Measurements from ENCODE around the gene WDR20. TPM values are rescaled to one million over a fixed set of nuclear protein-coding genes. Genes with fewer than 3 reads are reported as not detected.

Gene WDR20
- total and polyA plus RNA-seq, 2 of the 8 experiments (the other 6 are each of a cell fraction or from before 2014, with no cell fraction given) = 11.2 to 26.7 TPM

- Histone ChIP-seq H3K79me2 (ENCODE audit: control insufficient read depth in 1 of 2, insufficient read depth in 2 of 2, low read length in 2 of 2) (peaks cover 0 to 86% of the 10 kb centered on the region in 2 experiments; a peak in 3 of 4 replicates), H3K23ac (ENCODE audit: insufficient read length) (no peak overlapping the region), H3K36me3 (ENCODE audit: control insufficient read depth in 2 of 4, insufficient read depth in 4 of 4, low read length in 3 of 4) (no peaks in the 10 kb centered on the region; a peak in 1 of 8 replicates), H3K79me1 (ENCODE audit: low read depth, low read length) (peaks cover 14% of the 10 kb centered on the region), H2BK12ac (ENCODE audit: low read depth, low read length) (no peak overlapping the region), H3K9me3 (ENCODE audit: insufficient read depth in 2 of 2, low read depth in 1 of 2, low read length in 1 of 2) (no peaks in the 10 kb centered on the region), H3K14ac (ENCODE audit: insufficient read length) (no peak overlapping the region), H2BK120ac (replicated peaks; ENCODE audit: low read depth, low read length) (no peak overlapping the region), H3K56ac (replicated peaks; ENCODE audit: insufficient read length, low read depth, low read length) (no peak overlapping the region), H3K18ac (ENCODE audit: extremely low read depth, low read length) (no peak overlapping the region), H3K4me3 (ENCODE audit: extremely low read depth in 1 of 4, insufficient read depth in 2 of 4, low read depth in 3 of 4, low read length in 4 of 4) (no peak overlapping the region), H3K4me1 (replicated peaks in 1 of 4; ENCODE audit: control insufficient read depth in 3 of 4, insufficient read depth in 4 of 4, low read length in 3 of 4) (peaks cover 0 to 9% (median 2%) of the 10 kb centered on the region in 4 experiments; a peak in 4 of 7 replicates), H3K27me3 (replicated peaks in 1 of 4; ENCODE audit: control insufficient read depth in 3 of 4, extremely low read depth in 1 of 4, insufficient read depth in 3 of 4, low read length in 3 of 4) (no peaks in the 10 kb centered on the region), H3K4me2 (ENCODE audit: insufficient read depth in 1 of 2, low read depth in 2 of 2, low read length in 2 of 2) (no peak overlapping the region), H2BK15ac (ENCODE audit: low read length) (no peak overlapping the region), H2AFZ (ENCODE audit: low read length) (no peak overlapping the region), H4K20me1 (replicated peaks in 1 of 2; ENCODE audit: control insufficient read depth in 1 of 2, insufficient read depth in 2 of 2, low read length in 2 of 2) (peaks cover 0 to 5% of the 10 kb centered on the region in 2 experiments), H2AK5ac (ENCODE audit: low read depth, low read length) (no peak overlapping the region), H3K4ac (replicated peaks; ENCODE audit: insufficient read length, low read depth, low read length) (no peak overlapping the region), H4K8ac (ENCODE audit: extremely low read depth, insufficient read depth, low read length) (no peak overlapping the region), H3K9ac (replicated peaks in 1 of 4; ENCODE audit: extremely low read depth in 1 of 4, low read depth in 3 of 4, low read length in 3 of 4) (no peak overlapping the region), H3K27ac (ENCODE audit: low read depth, low read length) (no peak overlapping the region), H4K5ac (ENCODE audit: insufficient read length, low read depth, low read length) (no peak overlapping the region), H3K23me2 (ENCODE audit: low read depth, low read length) (no peaks in the 10 kb centered on the region), H2BK20ac (ENCODE audit: low read length) (no peak overlapping the region), H4K91ac (replicated peaks; ENCODE audit: insufficient read length, low read length) (no peak overlapping the region), H2BK5ac (ENCODE audit: low read depth, low read length) (no peak overlapping the region)
- 84% methylated on average over 3 of the region's 3 CpGs; no CpG with 5 or more reads in 1 of the 2 experiments for WGBS, 2 experiments (ENCODE audit: extremely low coverage in 1 of 2, insufficient coverage in 1 of 2, insufficient read length in 1 of 2, insufficient replicate concordance in 2 of 2, low coverage in 1 of 2, low lambda C conversion rate in 2 of 2, missing lambda C conversion rate in 1 of 2)
- ChIA-PET POLR2A (ENCODE audit: partially characterized antibody) (interaction anchor here (1.3 kb wide), 1 partner anchor 22 kb away, joined by 3 read pairs; no protein-coding TSS in a partner anchor), CTCF (ENCODE audit: partially characterized antibody) (interaction anchor here (0.6 to 1.6 kb wide), 4 partner anchors 13 to 216 kb away, joined by 3 to 5 read pairs (median 3); no protein-coding TSS in a partner anchor)
- no peak for TF ChIP-seq POLR2A (IDR thresholded peaks at IDR 0.05; ENCODE audit: control extremely low read depth in 1 of 2, low read depth in 2 of 2, low read length in 2 of 2)
- no peak for TF ChIP-seq CHD2 (IDR thresholded peaks at IDR 0.05; ENCODE audit: low read length)
- FAIRE-seq = no peak
- no peak for DNase-seq (ENCODE audit: low read depth in 1 of 2, low spot score in 2 of 2)
Measured at GRCh38 chr14:102183886-102184285, 44.2 kb downstream of the WDR20 start.
